K562 (cell line): Measurements from ENCODE around the gene SHMT1. TPM values are rescaled to one million over a fixed set of nuclear protein-coding genes. Genes with fewer than 3 reads are reported as not detected.

Source experiments
- DMBX1 ChIP-seq: fragments of 250-450 bp; sonication (Bioruptor Pico); IDR thresholded peaks from 2 replicates; pipeline ENCODE4 v1.8.0; 2022; ENCODE audit warnings: inconsistent platforms, mild to moderate bottlenecking, moderate library complexity, borderline replicate concordance
- FOS ChIP-seq: IDR thresholded peaks from 3 replicates; pipeline ENCODE4 v1.6.1; 2011; ENCODE audit not compliant: insufficient read length; ENCODE audit errors: extremely low read depth
- L3MBTL2 ChIP-seq: fragments of 450-650 bp; IDR thresholded peaks from 2 replicates; pipeline ENCODE4 v1.6.1; 2016; ENCODE audit warnings: mild to moderate bottlenecking, moderate library complexity
- MAZ ChIP-seq, 2 experiments: fragments of 450-650 bp in 1 of 2; sonication (generic) in 1 of 2; formaldehyde crosslinking; IDR thresholded peaks in 1 of 2; conservative IDR thresholded peaks in 1 of 2; 2 replicates each; pipeline versions ENCODE4 v1.4.0 to v1.5.0; 2020; ENCODE audit warnings: mild to moderate bottlenecking in 1 of 2, missing genetic modification reagents in 1 of 2
- MTA3 ChIP-seq: fragments of 450-650 bp; formaldehyde crosslinking; IDR thresholded peaks from 2 replicates; pipeline ENCODE4 v1.6.1; 2017; ENCODE audit warnings: mild to moderate bottlenecking, borderline replicate concordance
- MTF1 ChIP-seq: fragments of 250-450 bp; sonication (Bioruptor Pico); IDR thresholded peaks from 2 replicates; pipeline ENCODE4 v1.9.0; 2021; ENCODE audit warnings: moderate library complexity, mild to moderate bottlenecking, inconsistent platforms, borderline replicate concordance
- NFYB ChIP-seq: IDR thresholded peaks from 2 replicates; pipeline ENCODE4 v1.6.1; 2011; ENCODE audit warnings: mild to moderate bottlenecking, moderate library complexity; ENCODE audit not compliant: insufficient read length; ENCODE audit errors: extremely low read depth
- RB1 ChIP-seq: fragments of 450-650 bp; IDR thresholded peaks from 2 replicates; pipeline ENCODE4 v1.6.1; 2017; ENCODE audit warnings: low read depth, mild to moderate bottlenecking
- SIN3B ChIP-seq: fragments of 450-650 bp; IDR thresholded peaks from 2 replicates; pipeline ENCODE4 v1.6.1; 2017; ENCODE audit warnings: low read depth, mild to moderate bottlenecking, moderate library complexity
- ZNF764 ChIP-seq: fragments of 250-450 bp; sonication (Bioruptor Pico); IDR thresholded peaks from 2 replicates; pipeline ENCODE4 v1.4.0; 2020; ENCODE audit warnings: low read depth, mild to moderate bottlenecking, moderate library complexity
- polyA plus RNA-seq, 8 experiments: library from polyadenylated mRNA; depleted of rRNA in 4 of 8; stranded (reverse) in 5 of 8; unstranded in 3 of 8; fragments of >200 nt; fragmentation: Nextera tagmentation in 2 of 8; fragmentation: Illumina TruSeq in 1 of 8; extraction: Ambion mirVana in 2 of 8; extraction: Trizol in 1 of 8; gene quantifications; 2 replicates each; pipeline versions ENCODE4 v1.2.1 to v1.2.3, GENCODE V29; 2011 to 2014; ENCODE audit warnings: inconsistent platforms in 1 of 8, missing spikeins in 1 of 8
- total RNA-seq, 7 experiments: library from RNA; depleted of rRNA in 6 of 7; stranded (reverse); fragments of >200 nt in 6 of 7; fragmentation: Illumina TruSeq in 2 of 7; extraction: Trizol in 2 of 7; gene quantifications; 2 replicates each; pipeline versions ENCODE4 v1.2.1 to v1.2.3, GENCODE V29; 2011 to 2021; ENCODE audit warnings: low replicate concordance in 1 of 7
- TF ChIP-seq, protein P1 (sequence below): fragments of 250-450 bp; sonication (Bioruptor Pico); IDR thresholded peaks from 2 replicates; pipeline ENCODE4 v1.8.0; 2022; ENCODE audit warnings: moderate library complexity, mild to moderate bottlenecking, inconsistent platforms
- TF ChIP-seq, protein P2 (sequence below): fragments of 200-800 bp; sonication (Bioruptor generic); IDR thresholded peaks from 2 replicates; pipeline ENCODE4 v1.6.1; 2017; ENCODE audit warnings: missing genetic modification characterization, missing compliant biosample characterization
- TF ChIP-seq, protein P3 (sequence below): fragments of 450-650 bp; IDR thresholded peaks from 2 replicates; pipeline ENCODE4 v1.6.1; 2017; ENCODE audit warnings: mild to moderate bottlenecking, moderate library complexity
- TF ChIP-seq, protein P4 (sequence below): sonication (generic); formaldehyde crosslinking; IDR thresholded peaks from 2 replicates; pipeline ENCODE4 v1.8.0; 2023; ENCODE audit warnings: mild to moderate bottlenecking, missing genetic modification reagents
- TF ChIP-seq, protein P5 (sequence below): fragments of 250-450 bp; sonication (Bioruptor Pico); IDR thresholded peaks from 2 replicates; pipeline ENCODE4 v1.4.0; 2020; ENCODE audit warnings: mild to moderate bottlenecking

Gene SHMT1
- total and polyA plus RNA-seq, 9 of the 15 experiments (the other 6 are each of a cell fraction or from before 2014, with no cell fraction given) = 3.3 to 31.2 (median 23.3) TPM

DNA sequence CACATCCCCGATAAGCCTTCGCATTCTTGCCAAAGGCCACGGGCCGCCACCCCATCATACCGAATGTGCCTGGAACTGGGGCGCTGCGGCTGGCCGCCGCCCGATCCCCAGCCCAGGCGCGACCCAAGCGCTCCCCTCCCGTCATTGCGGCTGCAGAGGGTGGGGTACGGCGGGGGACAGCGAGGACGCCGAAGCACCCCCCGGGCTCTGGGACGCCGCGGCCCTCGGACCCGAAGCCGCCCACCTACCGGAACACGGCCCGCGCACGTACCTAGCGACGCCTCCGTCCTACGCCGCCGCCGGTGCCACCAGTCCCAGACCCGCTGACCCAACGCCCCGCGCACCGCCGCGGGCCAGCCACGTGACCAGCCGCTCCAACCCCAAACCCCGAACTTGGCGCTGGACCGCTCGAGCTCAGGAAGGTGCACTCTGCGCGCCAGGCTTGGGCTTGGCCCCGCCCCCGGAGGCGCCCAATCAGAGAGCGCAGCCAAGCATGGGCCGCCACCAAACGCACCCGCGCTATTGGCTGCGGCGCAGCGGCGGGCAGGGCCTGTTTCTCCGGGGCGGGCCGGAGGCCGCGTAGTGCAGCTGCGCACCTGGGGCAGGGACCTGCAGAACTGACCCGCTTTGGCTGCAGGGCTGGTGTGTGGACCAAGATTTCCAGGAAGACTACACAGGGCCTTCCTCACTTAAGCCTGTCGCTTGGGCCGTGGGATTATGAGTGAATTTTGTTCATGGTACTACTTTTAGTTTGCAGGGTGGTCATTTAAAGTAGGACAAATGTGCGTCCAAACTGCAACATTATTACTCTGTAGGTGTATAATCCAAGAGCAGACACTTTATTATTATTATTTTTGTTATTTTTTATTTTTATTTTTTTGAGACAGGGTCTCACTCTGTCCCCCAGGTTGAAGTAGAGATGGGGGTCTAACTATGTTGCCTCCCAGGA, at the start of gene SHMT1 (continued):
- peak; percentile 77 for TF ChIP-seq L3MBTL2
- peak; percentile 47 for TF ChIP-seq FOS
- TF ChIP-seq, protein P1, sequence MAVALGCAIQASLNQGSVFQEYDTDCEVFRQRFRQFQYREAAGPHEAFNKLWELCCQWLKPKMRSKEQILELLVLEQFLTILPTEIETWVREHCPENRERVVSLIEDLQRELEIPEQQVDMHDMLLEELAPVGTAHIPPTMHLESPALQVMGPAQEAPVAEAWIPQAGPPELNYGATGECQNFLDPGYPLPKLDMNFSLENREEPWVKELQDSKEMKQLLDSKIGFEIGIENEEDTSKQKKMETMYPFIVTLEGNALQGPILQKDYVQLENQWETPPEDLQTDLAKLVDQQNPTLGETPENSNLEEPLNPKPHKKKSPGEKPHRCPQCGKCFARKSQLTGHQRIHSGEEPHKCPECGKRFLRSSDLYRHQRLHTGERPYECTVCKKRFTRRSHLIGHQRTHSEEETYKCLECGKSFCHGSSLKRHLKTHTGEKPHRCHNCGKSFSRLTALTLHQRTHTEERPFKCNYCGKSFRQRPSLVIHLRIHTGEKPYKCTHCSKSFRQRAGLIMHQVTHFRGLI (CRISPR knock-in tag) = no peak
- TF ChIP-seq MAZ (CRISPR knock-in tag; conservative IDR thresholded peaks at IDR 0.05 in 1 of 2, IDR thresholded peaks at IDR 0.05 in 1 of 2) = peak; percentile 9 to 57; a peak in 2 of 4 replicates
- no peak for TF ChIP-seq DMBX1 (CRISPR knock-in tag)
- 0 out of 2 replicates have a peak, but pooled peaks have one; percentile 53 for TF ChIP-seq MTA3
- TF ChIP-seq, protein P2, sequence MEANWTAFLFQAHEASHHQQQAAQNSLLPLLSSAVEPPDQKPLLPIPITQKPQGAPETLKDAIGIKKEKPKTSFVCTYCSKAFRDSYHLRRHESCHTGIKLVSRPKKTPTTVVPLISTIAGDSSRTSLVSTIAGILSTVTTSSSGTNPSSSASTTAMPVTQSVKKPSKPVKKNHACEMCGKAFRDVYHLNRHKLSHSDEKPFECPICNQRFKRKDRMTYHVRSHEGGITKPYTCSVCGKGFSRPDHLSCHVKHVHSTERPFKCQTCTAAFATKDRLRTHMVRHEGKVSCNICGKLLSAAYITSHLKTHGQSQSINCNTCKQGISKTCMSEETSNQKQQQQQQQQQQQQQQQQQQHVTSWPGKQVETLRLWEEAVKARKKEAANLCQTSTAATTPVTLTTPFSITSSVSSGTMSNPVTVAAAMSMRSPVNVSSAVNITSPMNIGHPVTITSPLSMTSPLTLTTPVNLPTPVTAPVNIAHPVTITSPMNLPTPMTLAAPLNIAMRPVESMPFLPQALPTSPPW (CRISPR knock-in tag) = peak; percentile 41; the same call in 1 of the 2 replicates
- TF ChIP-seq NFYB = peak; percentile 76
- TF ChIP-seq MTF1 (CRISPR knock-in tag) = no peak
- TF ChIP-seq SIN3B = no peak
- TF ChIP-seq, protein P3, sequence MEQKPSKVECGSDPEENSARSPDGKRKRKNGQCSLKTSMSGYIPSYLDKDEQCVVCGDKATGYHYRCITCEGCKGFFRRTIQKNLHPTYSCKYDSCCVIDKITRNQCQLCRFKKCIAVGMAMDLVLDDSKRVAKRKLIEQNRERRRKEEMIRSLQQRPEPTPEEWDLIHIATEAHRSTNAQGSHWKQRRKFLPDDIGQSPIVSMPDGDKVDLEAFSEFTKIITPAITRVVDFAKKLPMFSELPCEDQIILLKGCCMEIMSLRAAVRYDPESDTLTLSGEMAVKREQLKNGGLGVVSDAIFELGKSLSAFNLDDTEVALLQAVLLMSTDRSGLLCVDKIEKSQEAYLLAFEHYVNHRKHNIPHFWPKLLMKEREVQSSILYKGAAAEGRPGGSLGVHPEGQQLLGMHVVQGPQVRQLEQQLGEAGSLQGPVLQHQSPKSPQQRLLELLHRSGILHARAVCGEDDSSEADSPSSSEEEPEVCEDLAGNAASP = no peak
- TF ChIP-seq RB1 = peak; percentile 76; the same call in 1 of the 2 replicates
- no peak for TF ChIP-seq ZNF764
- TF ChIP-seq, protein P4, sequence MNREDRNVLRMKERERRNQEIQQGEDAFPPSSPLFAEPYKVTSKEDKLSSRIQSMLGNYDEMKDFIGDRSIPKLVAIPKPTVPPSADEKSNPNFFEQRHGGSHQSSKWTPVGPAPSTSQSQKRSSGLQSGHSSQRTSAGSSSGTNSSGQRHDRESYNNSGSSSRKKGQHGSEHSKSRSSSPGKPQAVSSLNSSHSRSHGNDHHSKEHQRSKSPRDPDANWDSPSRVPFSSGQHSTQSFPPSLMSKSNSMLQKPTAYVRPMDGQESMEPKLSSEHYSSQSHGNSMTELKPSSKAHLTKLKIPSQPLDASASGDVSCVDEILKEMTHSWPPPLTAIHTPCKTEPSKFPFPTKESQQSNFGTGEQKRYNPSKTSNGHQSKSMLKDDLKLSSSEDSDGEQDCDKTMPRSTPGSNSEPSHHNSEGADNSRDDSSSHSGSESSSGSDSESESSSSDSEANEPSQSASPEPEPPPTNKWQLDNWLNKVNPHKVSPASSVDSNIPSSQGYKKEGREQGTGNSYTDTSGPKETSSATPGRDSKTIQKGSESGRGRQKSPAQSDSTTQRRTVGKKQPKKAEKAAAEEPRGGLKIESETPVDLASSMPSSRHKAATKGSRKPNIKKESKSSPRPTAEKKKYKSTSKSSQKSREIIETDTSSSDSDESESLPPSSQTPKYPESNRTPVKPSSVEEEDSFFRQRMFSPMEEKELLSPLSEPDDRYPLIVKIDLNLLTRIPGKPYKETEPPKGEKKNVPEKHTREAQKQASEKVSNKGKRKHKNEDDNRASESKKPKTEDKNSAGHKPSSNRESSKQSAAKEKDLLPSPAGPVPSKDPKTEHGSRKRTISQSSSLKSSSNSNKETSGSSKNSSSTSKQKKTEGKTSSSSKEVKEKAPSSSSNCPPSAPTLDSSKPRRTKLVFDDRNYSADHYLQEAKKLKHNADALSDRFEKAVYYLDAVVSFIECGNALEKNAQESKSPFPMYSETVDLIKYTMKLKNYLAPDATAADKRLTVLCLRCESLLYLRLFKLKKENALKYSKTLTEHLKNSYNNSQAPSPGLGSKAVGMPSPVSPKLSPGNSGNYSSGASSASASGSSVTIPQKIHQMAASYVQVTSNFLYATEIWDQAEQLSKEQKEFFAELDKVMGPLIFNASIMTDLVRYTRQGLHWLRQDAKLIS (CRISPR knock-in tag) = no peak
- TF ChIP-seq, protein P5, sequence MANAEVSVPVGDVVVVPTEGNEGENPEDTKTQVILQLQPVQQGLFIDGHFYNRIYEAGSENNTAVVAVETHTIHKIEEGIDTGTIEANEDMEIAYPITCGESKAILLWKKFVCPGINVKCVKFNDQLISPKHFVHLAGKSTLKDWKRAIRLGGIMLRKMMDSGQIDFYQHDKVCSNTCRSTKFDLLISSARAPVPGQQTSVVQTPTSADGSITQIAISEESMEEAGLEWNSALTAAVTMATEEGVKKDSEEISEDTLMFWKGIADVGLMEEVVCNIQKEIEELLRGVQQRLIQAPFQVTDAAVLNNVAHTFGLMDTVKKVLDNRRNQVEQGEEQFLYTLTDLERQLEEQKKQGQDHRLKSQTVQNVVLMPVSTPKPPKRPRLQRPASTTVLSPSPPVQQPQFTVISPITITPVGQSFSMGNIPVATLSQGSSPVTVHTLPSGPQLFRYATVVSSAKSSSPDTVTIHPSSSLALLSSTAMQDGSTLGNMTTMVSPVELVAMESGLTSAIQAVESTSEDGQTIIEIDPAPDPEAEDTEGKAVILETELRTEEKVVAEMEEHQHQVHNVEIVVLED (CRISPR knock-in tag) = no peak
